GM12878 (cell line): ENCODE measurements around the gene DDX55. TPM values are rescaled to one million over a fixed set of nuclear protein-coding genes. Genes with fewer than 3 reads are reported as not detected.

ENCODE experiments used
- PBX3 ChIP-seq: IDR thresholded peaks from 2 replicates; pipeline ENCODE4 v1.6.1; 2011; ENCODE audit warnings: mild to moderate bottlenecking, low read depth, low read length, moderate library complexity; ENCODE audit not compliant: insufficient replicate concordance
- POU2F2 ChIP-seq: IDR thresholded peaks from 3 replicates; pipeline ENCODE4 v1.6.1; 2011; ENCODE audit warnings: low read depth, mild to moderate bottlenecking, low read length, borderline replicate concordance
- SIN3A ChIP-seq: IDR thresholded peaks from 2 replicates; pipeline ENCODE4 v1.6.1; 2012; ENCODE audit warnings: low read depth, low read length, improper control_type of control experiment
- SPI1 ChIP-seq: IDR thresholded peaks from 2 replicates; pipeline ENCODE4 v1.6.1; 2011; ENCODE audit warnings: low read depth, mild to moderate bottlenecking, low read length, moderate library complexity, borderline replicate concordance; ENCODE audit not compliant: insufficient read depth
- ZNF687 ChIP-seq: fragments of 450-650 bp; IDR thresholded peaks from 2 replicates; pipeline ENCODE4 v1.6.1; 2017; ENCODE audit warnings: mild to moderate bottlenecking, moderate library complexity
- polyA plus RNA-seq, 11 experiments: library from polyadenylated mRNA; depleted of rRNA in 4 of 11; unstranded in 6 of 11; stranded (reverse) in 5 of 11; fragments of >200 nt; fragmentation: Nextera tagmentation in 4 of 11; fragmentation: Illumina TruSeq in 1 of 11; extraction: Ambion mirVana in 4 of 11; extraction: Trizol in 1 of 11; gene quantifications; 1 replicate in 1 of 11; 2 replicates in 10 of 11; pipeline versions ENCODE4 v1.2.1 to v1.2.3, GENCODE V29; 2011 to 2016; ENCODE audit warnings: inconsistent platforms in 2 of 11, missing spikeins in 2 of 11, low read depth in 1 of 11
- total RNA-seq, 4 experiments: library from RNA; depleted of rRNA in 3 of 4; stranded (reverse); fragments of >200 nt in 3 of 4; fragmentation: Illumina TruSeq in 1 of 4; extraction: Trizol in 1 of 4; gene quantifications; 2 replicates each; pipeline versions ENCODE4 v1.2.1 to v1.2.3, GENCODE V29; 2013 to 2021

Gene DDX55
- total and polyA plus RNA-seq, 10 of the 15 experiments (the other 5 are each of a cell fraction or from before 2014, with no cell fraction given): 4.5 to 42.4 (median 33.4) TPM

GRCh38 chr12:123633379-123634141 lies 31.7 kb downstream of the DDX55 start, which contains the start of the genes EIF2B1 and GTF2H3 (continued):
- TF ChIP-seq ZNF687 (peak; percentile 59; the same call in 1 of the 2 replicates), SIN3A (peak; percentile 97), POU2F2 (peak; percentile 82; the same call in 2 of the 3 replicates), PBX3 (peak; percentile 17), SPI1 (peak; percentile 77)
